Natural killer cell treated with Interleukin-12 subunit alpha and Interleukin-12 subunit beta and Interleukin-15 and Interleukin-18, amount 100 ng/mL, for 72 hours (primary cell): Measurements from ENCODE around the gene TNN. TPM values are rescaled to one million over a fixed set of nuclear protein-coding genes. Genes with fewer than 3 reads are reported as not detected.

Experiments
- ATAC-seq, 2 donors: fragments of 150-1000 bp; cut with Tn5 transposase in 1 of 2; sonication (Bioruptor Pico), chemical (Tn5 transposase) in 1 of 2; 2 replicates each; pipeline ENCODE4 v1.10.0; 2021
- DNase-seq: peaks from one replicate; pipeline ENCODE4 v3.0.0; 2022; ENCODE audit warnings: low spot score
- H3K27ac Mint-ChIP-seq, 2 donors: 1 replicate in 1 of 2; 2 replicates in 1 of 2; pipeline ENCODE4 v1.8.0; 2022; ENCODE audit warnings: mixed read lengths in 2 of 2, mild to moderate bottlenecking in 1 of 2, moderate library complexity in 1 of 2
- H3K27me3 Mint-ChIP-seq, 2 donors: 1 replicate in 1 of 2; 2 replicates in 1 of 2; pipeline ENCODE4 v1.8.0; 2022; ENCODE audit warnings: mixed read lengths in 2 of 2
- H3K36me3 Mint-ChIP-seq: one replicate; pipeline ENCODE4 v1.8.0; 2022; ENCODE audit warnings: mixed read lengths
- H3K4me1 Mint-ChIP-seq, 2 donors: 1 replicate in 1 of 2; 2 replicates in 1 of 2; pipeline ENCODE4 v1.8.0; 2022; ENCODE audit warnings: low read depth in 2 of 2, mixed read lengths in 2 of 2, mild to moderate bottlenecking in 1 of 2
- H3K4me3 Mint-ChIP-seq: one replicate; pipeline ENCODE4 v1.8.0; 2022; ENCODE audit warnings: mixed read lengths
- H3K9me3 Mint-ChIP-seq: 2 replicates; pipeline ENCODE4 v1.8.0; 2022; ENCODE audit warnings: mixed read lengths
- total RNA-seq, 2 donors: library from RNA; stranded (reverse); gene quantifications; one replicate each; pipeline ENCODE4 v1.2.3, GENCODE V29; 2022

The TNN gene
- total RNA-seq, 2 donors from 2014 or later: not detected

DNA sequence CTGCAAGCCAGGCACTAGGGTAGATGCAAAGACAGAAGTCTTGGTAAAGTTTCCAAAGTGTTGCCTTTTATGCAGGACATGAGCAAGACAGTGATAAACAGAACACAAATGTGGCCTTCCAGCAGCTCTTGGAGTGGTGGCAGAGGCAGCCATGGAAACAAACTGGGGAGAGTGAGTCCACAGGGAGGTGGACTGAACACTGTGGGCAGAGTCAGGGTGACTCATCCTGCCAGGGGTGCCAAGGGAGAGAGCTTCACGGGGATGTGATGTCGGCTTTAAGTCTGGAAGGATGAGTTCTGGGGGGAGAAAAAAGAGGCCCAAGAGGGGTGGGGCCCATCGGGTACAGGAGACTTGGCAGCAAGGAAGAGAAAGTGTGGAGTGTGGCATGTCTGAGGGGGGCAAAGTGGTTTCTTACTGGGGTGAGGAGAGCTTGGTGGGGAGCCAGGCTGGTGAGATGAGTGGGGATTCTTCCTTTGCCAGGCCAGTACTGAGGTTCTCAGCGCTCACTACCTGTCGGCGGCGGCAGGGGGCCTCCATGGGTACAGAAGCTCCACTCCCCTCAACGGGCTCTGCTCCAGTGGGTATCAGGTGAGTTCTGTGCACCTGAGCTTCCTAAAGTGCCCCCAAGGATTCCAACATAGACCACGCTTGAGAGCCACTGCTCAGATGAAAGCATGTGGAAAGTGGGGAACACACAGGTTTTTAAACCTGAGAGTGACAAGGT, 83.1 kb downstream of the TNN start:
- Mint-ChIP-seq H3K27ac (no peak overlapping the region), H3K9me3 (no peaks in the 10 kb centered on the region), H3K27me3 (peaks cover 33 to 40% of the 10 kb centered on the region in 2 donors), H3K4me1 (peaks cover 7 to 9% of the 10 kb centered on the region in 2 donors), H3K36me3 (no peaks in the 10 kb centered on the region), H3K4me3 (no peak overlapping the region)
- ATAC-seq (no peak), DNase-seq (no peak)

GRCh38 chr1:175152006-175152652, 84.5 kb downstream of the TNN start:
- Mint-ChIP-seq H3K36me3 (no peaks in the 10 kb centered on the region), H3K27ac (no peak overlapping the region), H3K9me3 (no peaks in the 10 kb centered on the region), H3K4me1 (peaks cover 7 to 9% of the 10 kb centered on the region in 2 donors), H3K27me3 (peaks cover 31 to 36% of the 10 kb centered on the region in 2 donors), H3K4me3 (no peak overlapping the region)
- ATAC-seq (peak; percentile 62 to 76), DNase-seq (peak; percentile 78)

DNA sequence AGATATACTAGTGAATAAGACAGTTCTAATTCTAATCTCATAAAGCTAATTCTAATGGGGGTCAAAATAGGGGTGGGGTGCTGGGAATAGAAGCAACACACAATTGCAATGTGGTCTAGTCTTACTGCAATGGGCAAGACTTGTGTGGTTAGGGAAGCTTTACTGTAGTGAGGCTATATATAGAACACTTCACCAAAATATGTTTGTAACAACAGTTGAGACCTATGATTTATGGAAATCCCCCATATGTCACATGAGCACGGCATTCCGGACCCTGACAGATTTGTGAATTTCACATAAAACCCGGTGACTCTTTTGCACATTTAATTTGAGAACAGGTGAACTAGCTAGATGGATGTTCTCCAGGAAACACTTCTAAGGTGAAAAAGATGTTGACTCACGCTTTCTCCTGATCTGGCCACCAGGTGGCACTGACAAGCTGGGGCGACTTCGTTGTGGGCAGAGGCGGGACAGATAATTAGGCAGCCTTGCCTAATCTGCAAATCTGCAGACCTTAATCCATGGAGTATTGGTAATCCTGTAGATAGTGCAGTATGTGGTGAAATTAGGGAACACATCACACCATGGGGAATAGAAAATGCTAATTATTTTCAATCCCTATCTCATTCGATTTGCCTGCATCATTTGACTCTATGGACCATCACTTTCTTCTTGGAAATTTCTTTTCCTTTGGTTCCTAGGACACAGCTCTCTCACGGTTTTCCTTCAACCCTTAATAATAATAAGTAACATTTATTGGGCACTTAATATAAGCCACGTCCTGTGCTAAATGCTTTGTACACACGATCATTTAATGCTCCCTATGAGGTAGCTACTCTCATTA, 87.2 kb downstream of the TNN start:
- Mint-ChIP-seq H3K36me3 (peaks cover 4% of the 10 kb centered on the region), H3K9me3 (no peaks in the 10 kb centered on the region), H3K4me1 (peaks cover 7 to 9% of the 10 kb centered on the region in 2 donors), H3K27ac (no peak overlapping the region), H3K4me3 (no peak overlapping the region), H3K27me3 (peaks cover 31 to 36% of the 10 kb centered on the region in 2 donors)
- DNase-seq: peak; percentile 76
- ATAC-seq: peak in 1 of 2 donors; percentile 68

- peaks cover 7% of the 10 kb centered on the region for H3K36me3 Mint-ChIP-seq
- no peak overlapping the region for H3K4me3 Mint-ChIP-seq
- H3K9me3 Mint-ChIP-seq: no peaks in the 10 kb centered on the region
- H3K4me1 Mint-ChIP-seq: peaks cover 7 to 9% of the 10 kb centered on the region in 2 donors
- H3K27me3 Mint-ChIP-seq: peaks cover 30 to 32% of the 10 kb centered on the region in 2 donors
- H3K27ac Mint-ChIP-seq: no peak overlapping the region
- ATAC-seq (no peak), DNase-seq (no peak)
Observed at GRCh38 chr1:175155473-175155856, 87.8 kb downstream of the TNN start.

DNA sequence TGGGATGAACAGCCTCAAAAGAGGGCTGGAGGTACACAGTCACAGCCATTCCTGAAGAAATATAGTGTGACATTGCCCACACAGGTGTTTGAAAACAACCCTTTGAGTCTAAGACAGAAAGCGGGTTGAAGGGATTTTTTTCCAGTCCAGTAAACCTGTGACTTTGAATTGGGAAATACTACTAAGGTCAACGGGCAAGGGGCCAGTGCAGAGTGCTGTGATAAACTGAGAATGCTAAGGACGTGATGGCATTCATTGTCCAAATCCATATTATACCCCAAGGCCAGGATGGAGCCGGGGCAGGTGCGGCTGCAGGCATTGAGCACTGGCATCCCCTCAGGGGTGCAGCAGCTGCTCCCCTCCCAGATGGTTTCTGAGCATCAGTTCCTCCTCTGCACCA, 88.3 kb downstream of the TNN start:
- DNase-seq (no peak), ATAC-seq (no peak)
- Mint-ChIP-seq H3K4me1 (peaks cover 11 to 12% of the 10 kb centered on the region in 2 donors), H3K9me3 (no peaks in the 10 kb centered on the region), H3K27ac (no peak overlapping the region), H3K27me3 (peaks cover 25 to 27% of the 10 kb centered on the region in 2 donors), H3K36me3 (peaks cover 11% of the 10 kb centered on the region), H3K4me3 (no peak overlapping the region)

DNA sequence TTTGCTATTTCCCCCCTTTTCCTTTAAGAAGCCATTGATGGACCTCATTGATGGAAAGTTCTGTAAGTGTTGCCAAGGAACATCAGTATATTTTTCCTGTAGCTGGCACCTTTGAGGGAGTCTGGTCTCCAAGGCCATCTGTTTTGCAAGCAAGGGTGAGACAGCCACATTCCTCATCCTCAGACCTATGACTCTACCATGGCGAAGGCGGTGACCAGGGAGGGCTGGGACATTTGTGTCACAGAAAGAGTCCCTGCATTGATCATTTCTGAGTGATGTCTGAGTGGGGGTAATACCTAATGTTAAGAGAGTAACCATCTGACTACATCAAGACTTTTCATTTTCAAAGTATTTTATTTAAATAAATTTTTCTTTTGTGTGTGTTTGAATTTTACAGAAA, 89.6 kb downstream of the TNN start:
- Mint-ChIP-seq H3K27me3 (peaks cover 14 to 15% of the 10 kb centered on the region in 2 donors), H3K27ac (no peak overlapping the region), H3K36me3 (peaks cover 13% of the 10 kb centered on the region), H3K4me1 (peaks cover 9 to 11% of the 10 kb centered on the region in 2 donors), H3K9me3 (no peaks in the 10 kb centered on the region), H3K4me3 (no peak overlapping the region)
- DNase-seq (no peak), ATAC-seq (no peak)

GRCh38 chr1:175158170-175158591, 90.5 kb downstream of the TNN start:
- Mint-ChIP-seq H3K36me3 (peaks cover 13% of the 10 kb centered on the region), H3K27me3 (peaks cover 7 to 9% of the 10 kb centered on the region in 2 donors), H3K27ac (no peak overlapping the region), H3K4me1 (peaks cover 9 to 11% of the 10 kb centered on the region in 2 donors), H3K4me3 (no peak overlapping the region), H3K9me3 (no peaks in the 10 kb centered on the region)
- no peak for ATAC-seq
- DNase-seq: no peak

GRCh38 chr1:175162955-175163354, 95.3 kb downstream of the TNN start:
- H3K36me3 Mint-ChIP-seq: peaks cover 24% of the 10 kb centered on the region
- H3K9me3 Mint-ChIP-seq: no peaks in the 10 kb centered on the region
- ATAC-seq (no peak), DNase-seq (no peak)
- H3K4me3 Mint-ChIP-seq: no peak overlapping the region
- peaks cover 14 to 21% of the 10 kb centered on the region in 2 donors for H3K4me1 Mint-ChIP-seq
- H3K27me3 Mint-ChIP-seq: no peaks in the 10 kb centered on the region
- no peak overlapping the region for H3K27ac Mint-ChIP-seq

DNA sequence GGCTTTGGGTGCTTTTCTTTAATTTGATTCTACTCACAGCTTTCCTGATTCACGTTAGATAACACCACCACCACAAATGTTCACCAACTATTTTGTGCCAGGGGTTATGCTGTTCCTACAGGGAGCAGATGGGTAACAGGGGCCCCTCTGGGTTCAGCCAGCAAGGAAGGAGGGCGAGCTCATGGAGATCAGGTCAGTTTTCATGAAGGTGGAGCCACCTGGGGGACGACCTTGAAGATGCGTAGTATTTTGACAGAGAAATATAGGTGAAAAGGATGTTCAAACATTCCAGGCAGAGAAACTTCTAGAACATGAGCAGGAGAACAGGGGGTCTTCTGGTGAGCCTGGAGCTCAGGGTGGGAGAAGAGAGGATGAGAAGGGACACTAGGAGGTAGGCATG, 96.1 kb downstream of the TNN start:
- peaks cover 24% of the 10 kb centered on the region for H3K36me3 Mint-ChIP-seq
- peak overlapping the region in 1 of 2 donors; percentile 15 for H3K27ac Mint-ChIP-seq
- no peaks in the 10 kb centered on the region for H3K27me3 Mint-ChIP-seq
- H3K4me1 Mint-ChIP-seq: peaks cover 19 to 29% of the 10 kb centered on the region in 2 donors
- ATAC-seq: no peak
- DNase-seq: no peak
- H3K9me3 Mint-ChIP-seq: no peaks in the 10 kb centered on the region
- no peak overlapping the region for H3K4me3 Mint-ChIP-seq

DNA sequence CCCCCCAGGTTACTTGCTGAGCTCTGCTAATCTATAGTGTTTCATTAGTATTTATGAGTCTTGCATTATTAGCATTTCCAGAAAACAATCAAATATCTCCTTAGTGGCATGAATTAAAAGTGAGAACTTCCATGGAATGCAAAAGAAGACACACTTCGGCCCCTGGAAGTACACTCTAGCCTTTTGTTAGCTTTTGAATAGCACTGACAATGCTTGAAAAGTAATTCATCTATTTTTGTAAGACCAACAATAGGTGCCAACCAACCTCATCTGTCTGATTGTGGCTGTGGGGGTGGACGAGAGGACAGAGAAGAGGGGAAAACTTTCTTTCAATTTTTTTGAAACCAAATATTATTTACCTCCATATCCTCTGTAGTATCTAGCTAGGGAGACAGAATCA, 97.1 kb downstream of the TNN start:
- H3K27ac Mint-ChIP-seq: no peak overlapping the region
- DNase-seq (no peak), ATAC-seq (no peak)
- peaks cover 28 to 39% of the 10 kb centered on the region in 2 donors for H3K4me1 Mint-ChIP-seq
- H3K27me3 Mint-ChIP-seq: no peaks in the 10 kb centered on the region
- peaks cover 21% of the 10 kb centered on the region for H3K36me3 Mint-ChIP-seq
- H3K4me3 Mint-ChIP-seq: no peak overlapping the region
- H3K9me3 Mint-ChIP-seq: no peaks in the 10 kb centered on the region

DNA sequence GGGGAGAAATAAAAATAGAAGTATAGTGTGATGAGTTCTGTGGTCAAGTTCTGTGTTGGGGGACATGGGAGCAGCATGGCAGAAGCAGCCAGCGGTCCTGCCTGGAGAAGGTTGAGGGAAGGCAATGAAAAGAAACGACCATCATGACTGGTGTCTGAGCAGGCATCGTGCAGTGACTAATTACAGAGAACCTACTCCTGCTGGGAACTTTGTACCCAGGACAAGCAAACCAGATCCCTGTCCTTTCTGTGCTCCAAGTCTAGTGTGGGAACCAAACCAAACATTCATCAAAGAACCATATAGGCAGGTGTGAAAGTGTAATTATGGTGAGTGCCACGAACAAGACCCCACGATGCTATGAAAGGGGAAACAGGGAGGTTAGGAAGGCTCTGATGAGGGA, 99.1 kb downstream of the TNN start:
- Mint-ChIP-seq H3K27me3 (no peaks in the 10 kb centered on the region), H3K4me3 (no peak overlapping the region), H3K9me3 (no peaks in the 10 kb centered on the region), H3K27ac (peak overlapping the region in 1 of 2 donors; percentile 4), H3K4me1 (peaks cover 40 to 51% of the 10 kb centered on the region in 2 donors), H3K36me3 (peaks cover 11% of the 10 kb centered on the region)
- DNase-seq (no peak), ATAC-seq (no peak)

DNA sequence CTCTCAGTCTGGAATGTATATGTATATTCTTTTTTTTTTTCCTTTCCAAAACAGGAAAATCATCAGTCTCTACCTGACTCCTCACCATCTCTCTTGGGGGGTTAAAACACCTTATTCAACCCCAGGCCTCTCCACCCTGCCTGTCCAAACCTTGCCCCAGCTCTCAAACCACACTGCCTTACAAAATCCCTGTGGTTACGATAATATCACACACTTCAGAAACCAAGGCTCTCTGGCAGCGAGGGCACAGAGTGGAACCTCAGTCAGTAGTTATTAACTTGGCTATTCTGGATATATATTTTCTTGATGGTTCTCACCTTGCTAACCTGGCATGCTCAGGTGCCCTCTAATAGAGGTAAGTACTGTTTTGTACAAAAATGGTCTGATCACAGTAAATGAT, 100.2 kb downstream of the TNN start:
- H3K27ac Mint-ChIP-seq: no peak overlapping the region
- no peaks in the 10 kb centered on the region for H3K27me3 Mint-ChIP-seq
- no peak for DNase-seq
- no peak for ATAC-seq
- peaks cover 11% of the 10 kb centered on the region for H3K36me3 Mint-ChIP-seq
- H3K4me1 Mint-ChIP-seq: peaks cover 39 to 51% of the 10 kb centered on the region in 2 donors
- no peak overlapping the region for H3K4me3 Mint-ChIP-seq
- H3K9me3 Mint-ChIP-seq: no peaks in the 10 kb centered on the region

DNA sequence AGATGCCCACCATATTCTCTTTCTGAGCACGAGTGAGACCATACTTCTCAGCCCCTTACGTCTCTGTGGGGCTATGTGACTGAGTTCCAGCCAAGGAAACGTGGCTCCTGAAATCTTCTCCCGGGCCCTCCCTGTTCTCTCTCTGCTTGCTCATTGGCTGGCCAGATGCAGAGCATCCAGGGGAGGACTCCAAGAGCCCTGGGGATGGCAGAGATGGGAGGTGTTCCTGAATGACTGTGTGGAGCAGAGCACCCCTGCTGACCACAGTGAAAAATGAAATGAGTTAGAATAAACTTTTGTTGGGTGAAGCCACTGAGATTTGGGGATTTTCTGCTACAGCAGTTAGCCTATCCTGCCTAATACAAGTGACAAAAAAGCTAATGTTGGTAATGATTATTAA, 101.1 kb downstream of the TNN start:
- Mint-ChIP-seq H3K4me3 (no peak overlapping the region), H3K36me3 (peaks cover 8% of the 10 kb centered on the region), H3K27me3 (no peaks in the 10 kb centered on the region), H3K9me3 (no peaks in the 10 kb centered on the region), H3K27ac (peak overlapping the region; percentile 13 to 49), H3K4me1 (peaks cover 39 to 51% of the 10 kb centered on the region in 2 donors)
- no peak for ATAC-seq
- DNase-seq: no peak
